GM12872 (cell line): ENCODE measurements around the gene WIZ.

Source experiments
- TF ChIP-seq, protein P1 (sequence below): IDR thresholded peaks from 3 replicates; pipeline ENCODE4 v1.5.1; 2011; ENCODE audit warnings: low read depth, mild to moderate bottlenecking, low read length, moderate library complexity; ENCODE audit not compliant: insufficient read depth

The WIZ gene

GRCh38 chr19:15479391-15480345 lies 29.9 kb upstream of the WIZ start, which contains the start of gene PGLYRP2:
TSS of gene PGLYRP2 (minus strand) at chr19:15479501. CDS start at chr19:15479371, 130 bp downstream.
- TF ChIP-seq, protein P1, sequence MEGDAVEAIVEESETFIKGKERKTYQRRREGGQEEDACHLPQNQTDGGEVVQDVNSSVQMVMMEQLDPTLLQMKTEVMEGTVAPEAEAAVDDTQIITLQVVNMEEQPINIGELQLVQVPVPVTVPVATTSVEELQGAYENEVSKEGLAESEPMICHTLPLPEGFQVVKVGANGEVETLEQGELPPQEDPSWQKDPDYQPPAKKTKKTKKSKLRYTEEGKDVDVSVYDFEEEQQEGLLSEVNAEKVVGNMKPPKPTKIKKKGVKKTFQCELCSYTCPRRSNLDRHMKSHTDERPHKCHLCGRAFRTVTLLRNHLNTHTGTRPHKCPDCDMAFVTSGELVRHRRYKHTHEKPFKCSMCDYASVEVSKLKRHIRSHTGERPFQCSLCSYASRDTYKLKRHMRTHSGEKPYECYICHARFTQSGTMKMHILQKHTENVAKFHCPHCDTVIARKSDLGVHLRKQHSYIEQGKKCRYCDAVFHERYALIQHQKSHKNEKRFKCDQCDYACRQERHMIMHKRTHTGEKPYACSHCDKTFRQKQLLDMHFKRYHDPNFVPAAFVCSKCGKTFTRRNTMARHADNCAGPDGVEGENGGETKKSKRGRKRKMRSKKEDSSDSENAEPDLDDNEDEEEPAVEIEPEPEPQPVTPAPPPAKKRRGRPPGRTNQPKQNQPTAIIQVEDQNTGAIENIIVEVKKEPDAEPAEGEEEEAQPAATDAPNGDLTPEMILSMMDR, result no peak

GRCh38 chr19:15476325-15476724 lies 26.6 kb upstream of the WIZ start:
- TF ChIP-seq, protein P1, result no peak

DNA sequence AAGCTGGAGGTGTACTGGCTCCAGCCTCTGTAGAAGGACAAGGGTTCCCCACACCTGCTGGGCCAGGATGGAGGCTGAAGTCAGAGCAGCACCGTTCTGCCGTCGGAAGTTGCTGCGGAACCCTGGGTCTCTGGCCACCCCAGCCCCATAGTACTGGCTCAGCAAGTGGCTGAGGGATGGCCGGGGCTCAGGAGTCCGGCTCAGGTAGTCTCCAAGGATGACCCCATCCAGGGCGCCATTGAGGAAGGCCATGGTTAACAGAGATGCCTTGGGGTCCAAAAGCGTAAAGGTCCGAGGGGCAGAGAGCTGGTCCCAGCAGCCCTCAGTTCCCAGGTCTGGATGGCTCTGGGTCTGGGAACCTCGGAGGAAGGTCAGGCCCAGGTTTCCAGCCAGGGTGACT lies 25.9 kb upstream of the WIZ start:
- TF ChIP-seq, protein P1, result no peak

DNA sequence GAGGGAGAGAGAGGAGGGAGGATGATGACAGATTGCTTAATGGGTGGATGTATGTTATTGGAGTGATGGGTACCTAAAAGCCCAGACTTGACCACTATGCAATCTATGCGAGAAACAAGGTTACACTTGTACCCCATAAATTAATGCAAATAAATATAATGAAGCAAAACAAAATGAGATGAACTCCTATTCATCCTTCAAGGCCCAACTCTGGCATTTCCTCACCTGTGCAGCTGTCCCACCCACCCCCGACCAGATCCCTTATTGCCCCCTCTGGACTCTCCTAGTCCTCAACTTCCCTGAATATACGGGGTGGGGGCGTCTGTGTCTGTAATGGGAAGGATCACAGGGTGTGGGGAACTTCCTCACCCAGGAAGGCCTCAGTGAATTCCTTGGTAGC lies 25.4 kb upstream of the WIZ start:
- TF ChIP-seq, protein P1, result no peak

DNA sequence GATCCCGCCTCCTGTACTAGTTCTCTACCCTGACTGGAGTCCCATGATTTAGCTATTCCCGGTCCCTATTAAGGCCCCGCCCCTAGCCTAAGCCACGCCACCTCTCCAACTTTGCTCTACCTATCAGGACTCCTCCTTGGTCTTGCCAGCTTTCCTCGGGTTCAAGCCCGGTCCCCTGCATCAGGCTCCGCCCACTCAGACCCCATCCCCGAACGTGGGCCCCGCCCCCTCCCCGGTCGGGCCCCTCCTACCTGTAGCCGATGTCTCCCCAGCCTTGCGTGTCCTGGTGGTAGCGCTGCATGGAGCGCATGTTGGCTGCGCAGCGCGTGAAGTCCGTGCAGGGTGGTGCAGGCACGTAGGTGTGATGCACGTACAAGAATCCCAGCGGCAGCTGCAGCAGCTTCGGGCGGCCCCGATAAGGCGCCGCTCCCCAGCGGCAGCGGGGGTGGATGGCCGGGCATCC lies 21.9 kb upstream of the WIZ start:
- TF ChIP-seq, protein P1, result no peak

DNA sequence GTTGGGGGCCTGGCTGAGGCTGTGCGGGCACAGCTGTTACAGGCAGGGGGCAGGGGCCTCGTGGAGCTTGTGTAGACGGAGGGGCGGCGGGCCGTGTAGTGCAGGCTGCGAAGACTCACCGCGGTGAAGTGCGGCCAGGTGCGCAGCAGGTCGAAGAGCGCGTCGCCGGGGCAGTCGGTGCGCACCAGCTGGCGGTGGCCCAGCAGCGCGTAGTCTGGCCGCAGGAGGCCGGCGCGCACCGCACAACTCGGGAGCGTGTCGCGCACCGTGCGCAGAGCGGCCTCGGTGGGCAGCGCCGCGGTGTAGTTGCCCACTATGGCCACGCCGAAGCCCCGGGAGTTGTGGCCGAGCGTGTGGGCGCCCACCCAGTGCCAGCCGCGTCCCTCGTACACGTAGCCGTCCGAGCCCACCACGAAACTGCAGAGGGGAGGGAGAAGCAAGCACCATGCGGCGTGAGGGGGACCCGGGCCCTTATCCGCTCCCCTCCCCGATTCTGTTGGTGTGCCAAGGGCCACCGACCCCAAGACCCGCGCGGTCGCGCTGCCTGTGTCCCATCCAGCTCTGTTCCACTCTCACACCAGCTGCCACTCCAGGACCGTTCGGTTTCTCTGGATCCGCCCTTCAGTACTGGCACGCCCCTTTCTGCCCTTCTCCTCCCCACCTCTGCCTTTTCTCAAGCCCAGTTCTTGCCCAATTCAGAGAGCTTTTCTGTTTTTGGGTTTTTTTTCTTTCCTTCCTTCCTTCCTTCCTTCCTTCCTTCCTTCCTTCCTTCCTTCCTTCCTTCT lies 19.9 kb upstream of the WIZ start:
- TF ChIP-seq, protein P1, result no peak
